H9 (cell line): ENCODE data around the gene PPP1R14C. TPM values are rescaled to one million over a fixed set of nuclear protein-coding genes. Genes with fewer than 3 reads are reported as not detected.

ENCODE experiments used
- DNase-seq: peaks from one replicate; pipeline ENCODE4 v3.0.0-alpha.2; 2017
- H2AFZ ChIP-seq: one replicate; pipeline ENCODE4 v1.6.1; 2013; ENCODE audit warnings: mild to moderate bottlenecking, low read length, control low read depth, moderate library complexity
- H2AK5ac ChIP-seq: 2 replicates; pipeline ENCODE4 v1.6.1; 2013; ENCODE audit warnings: low read length, control low read depth, mixed read lengths; ENCODE audit not compliant: insufficient read length
- H2BK120ac ChIP-seq: one replicate; pipeline ENCODE4 v1.6.1; 2013; ENCODE audit warnings: low read depth, mild to moderate bottlenecking, low read length, control low read depth, inconsistent platforms; ENCODE audit not compliant: poor library complexity, severe bottlenecking
- H2BK12ac ChIP-seq: 2 replicates; pipeline ENCODE4 v1.6.1; 2013; ENCODE audit warnings: low read length, control low read depth, mixed read lengths, low read depth; ENCODE audit not compliant: insufficient read length
- H2BK15ac ChIP-seq: 2 replicates; pipeline ENCODE4 v1.6.1; 2013; ENCODE audit warnings: low read depth, low read length, control low read depth
- H2BK20ac ChIP-seq: one replicate; pipeline ENCODE4 v1.6.1; 2013; ENCODE audit warnings: low read depth, mild to moderate bottlenecking, low read length, control low read depth, inconsistent platforms; ENCODE audit not compliant: poor library complexity, severe bottlenecking
- H2BK5ac ChIP-seq: 2 replicates; pipeline ENCODE4 v1.6.1; 2013; ENCODE audit warnings: low read length, control low read depth, mixed read lengths; ENCODE audit not compliant: insufficient read length
- H3K14ac ChIP-seq: 2 replicates; pipeline ENCODE4 v1.6.1; 2013; ENCODE audit warnings: low read length, control low read depth; ENCODE audit not compliant: insufficient read depth
- H3K18ac ChIP-seq: 2 replicates; pipeline ENCODE4 v1.6.1; 2013; ENCODE audit warnings: low read depth, mild to moderate bottlenecking, mixed read lengths, low read length, control low read depth; ENCODE audit not compliant: insufficient read length
- H3K23ac ChIP-seq: 2 replicates; pipeline ENCODE4 v1.6.1; 2013; ENCODE audit warnings: low read length, control low read depth, mixed read lengths, low read depth; ENCODE audit not compliant: insufficient read length
- H3K23me2 ChIP-seq: 2 replicates; pipeline ENCODE4 v1.6.1; 2013; ENCODE audit warnings: low read depth, mild to moderate bottlenecking, mixed read lengths, low read length, control low read depth; ENCODE audit not compliant: insufficient read length, poor library complexity, severe bottlenecking
- H3K27ac ChIP-seq: 2 replicates; pipeline ENCODE4 v1.5.1; 2013; ENCODE audit warnings: low read length, control low read depth, mixed read lengths, low read depth; ENCODE audit not compliant: insufficient read length
- H3K27me3 ChIP-seq: 2 replicates; pipeline ENCODE4 v1.6.1; 2013; ENCODE audit warnings: low read length, control low read depth, inconsistent platforms; ENCODE audit not compliant: insufficient read depth
- H3K4ac ChIP-seq: 2 replicates; pipeline ENCODE4 v1.6.1; 2013; ENCODE audit warnings: low read depth, mild to moderate bottlenecking, control low read depth, inconsistent platforms, low read length, moderate library complexity
- H3K4me1 ChIP-seq: 2 replicates; pipeline ENCODE4 v1.6.1; 2013; ENCODE audit warnings: low read length, control low read depth, inconsistent platforms; ENCODE audit not compliant: insufficient read depth
- H3K4me2 ChIP-seq: 2 replicates; pipeline ENCODE4 v1.6.1; 2013; ENCODE audit warnings: low read length, control low read depth, mixed read lengths; ENCODE audit not compliant: insufficient read length, insufficient read depth
- H3K56ac ChIP-seq: 2 replicates; pipeline ENCODE4 v1.6.1; 2013; ENCODE audit warnings: low read depth, mild to moderate bottlenecking, mixed read lengths, low read length, control low read depth; ENCODE audit not compliant: insufficient read length
- H3K79me1 ChIP-seq: 2 replicates; pipeline ENCODE4 v1.6.1; 2013; ENCODE audit warnings: low read depth, mild to moderate bottlenecking, moderate library complexity, low read length, control low read depth, inconsistent platforms; ENCODE audit not compliant: insufficient read depth, poor library complexity, severe bottlenecking
- H3K79me2 ChIP-seq: 2 replicates; pipeline ENCODE4 v1.6.1; 2013; ENCODE audit warnings: low read length, control low read depth, inconsistent platforms; ENCODE audit not compliant: insufficient read depth
- H3K9ac ChIP-seq: 2 replicates; pipeline ENCODE4 v1.6.1; 2013; ENCODE audit warnings: low read length, control low read depth, mixed read lengths; ENCODE audit not compliant: insufficient read length; ENCODE audit errors: extremely low read depth
- H3K9me3 ChIP-seq: one replicate; pipeline ENCODE4 v1.6.1; 2013; ENCODE audit warnings: low read depth, low read length, inconsistent platforms; ENCODE audit not compliant: control insufficient read depth
- H3T11ph ChIP-seq: one replicate; pipeline ENCODE4 v1.6.1; 2013; ENCODE audit warnings: mild to moderate bottlenecking, low read length, control low read depth, inconsistent platforms
- H4K20me1 ChIP-seq: one replicate; pipeline ENCODE4 v1.6.1; 2013; ENCODE audit not compliant: control insufficient read depth, insufficient read length, insufficient read depth
- H4K5ac ChIP-seq: 2 replicates; pipeline ENCODE4 v1.6.1; 2013; ENCODE audit warnings: low read depth, mild to moderate bottlenecking, mixed read lengths, low read length, control low read depth; ENCODE audit not compliant: insufficient read length
- H4K8ac ChIP-seq: replicated peaks from 2 replicates; pipeline ENCODE4 v1.6.1; 2013; ENCODE audit warnings: low read length, control low read depth, mixed read lengths, low read depth; ENCODE audit not compliant: insufficient read length
- H4K91ac ChIP-seq: 2 replicates; pipeline ENCODE4 v1.6.1; 2013; ENCODE audit warnings: low read depth, mild to moderate bottlenecking, moderate library complexity, mixed read lengths, low read length, control low read depth; ENCODE audit not compliant: insufficient read length
- H3K27ac Mint-ChIP-seq, 3 experiments: 2 replicates in 2 of 3; 3 replicates in 1 of 3; pipeline ENCODE4 v1.8.0; 2020 to 2021; ENCODE audit warnings: mixed read lengths in 3 of 3, mild to moderate bottlenecking in 1 of 3, moderate library complexity in 1 of 3
- H3K27me3 Mint-ChIP-seq: 2 replicates; pipeline ENCODE4 v1.8.0; 2021; ENCODE audit warnings: low read depth, mild to moderate bottlenecking, moderate library complexity, mixed read lengths
- H3K36me3 Mint-ChIP-seq, 3 experiments: 2 replicates in 2 of 3; 3 replicates in 1 of 3; pipeline ENCODE4 v1.8.0; 2020 to 2021; ENCODE audit warnings: low read depth in 3 of 3, mixed read lengths in 3 of 3; ENCODE audit not compliant: insufficient read depth in 1 of 3
- H3K4me1 Mint-ChIP-seq, 2 experiments: 2 replicates each; pipeline ENCODE4 v1.8.0; 2020; ENCODE audit warnings: mixed read lengths in 2 of 2
- H3K4me3 Mint-ChIP-seq, 2 experiments: 2 replicates in 1 of 2; 3 replicates in 1 of 2; pipeline ENCODE4 v1.8.0; 2020 to 2021; ENCODE audit warnings: mild to moderate bottlenecking in 2 of 2, mixed read lengths in 2 of 2, moderate library complexity in 1 of 2
- H3K9me3 Mint-ChIP-seq, 2 experiments: 2 replicates in 1 of 2; 3 replicates in 1 of 2; pipeline ENCODE4 v1.8.0; 2020; ENCODE audit warnings: mild to moderate bottlenecking in 2 of 2, mixed read lengths in 2 of 2, moderate library complexity in 1 of 2
- WGBS: extraction: QIAGEN DNeasy Blood & Tissue Kit; methylation state at CpG from one replicate; pipeline ENCODE4 v1.1.7; 2013; ENCODE audit warnings: missing lambda C conversion rate, low lambda C conversion rate, mixed read lengths; ENCODE audit not compliant: insufficient read length; ENCODE audit errors: extremely low coverage; 5-methylcytosine and 5-hydroxymethylcytosine counted together
- total RNA-seq: library from RNA; stranded (reverse); gene quantifications from 2 replicates; pipeline ENCODE4 v1.2.1, GENCODE V29; 2021
- TF ChIP-seq, protein P1 (sequence below): fragments of 200-600 bp; sonication (generic); conservative IDR thresholded peaks from 3 replicates; pipeline ENCODE4 v1.8.0; 2021; ENCODE audit warnings: antibody characterized with exemption, mild to moderate bottlenecking

PPP1R14C gene
- total RNA-seq, 1 experiment from 2014 or later, result 0.37 TPM

- no peak overlapping the region for H3K14ac ChIP-seq
- no peak overlapping the region for H3K4me2 ChIP-seq
- H4K5ac ChIP-seq, result no peak overlapping the region
- H3K18ac ChIP-seq, result no peak overlapping the region
- no peak overlapping the region for H2AK5ac ChIP-seq
- TF ChIP-seq, protein P1, sequence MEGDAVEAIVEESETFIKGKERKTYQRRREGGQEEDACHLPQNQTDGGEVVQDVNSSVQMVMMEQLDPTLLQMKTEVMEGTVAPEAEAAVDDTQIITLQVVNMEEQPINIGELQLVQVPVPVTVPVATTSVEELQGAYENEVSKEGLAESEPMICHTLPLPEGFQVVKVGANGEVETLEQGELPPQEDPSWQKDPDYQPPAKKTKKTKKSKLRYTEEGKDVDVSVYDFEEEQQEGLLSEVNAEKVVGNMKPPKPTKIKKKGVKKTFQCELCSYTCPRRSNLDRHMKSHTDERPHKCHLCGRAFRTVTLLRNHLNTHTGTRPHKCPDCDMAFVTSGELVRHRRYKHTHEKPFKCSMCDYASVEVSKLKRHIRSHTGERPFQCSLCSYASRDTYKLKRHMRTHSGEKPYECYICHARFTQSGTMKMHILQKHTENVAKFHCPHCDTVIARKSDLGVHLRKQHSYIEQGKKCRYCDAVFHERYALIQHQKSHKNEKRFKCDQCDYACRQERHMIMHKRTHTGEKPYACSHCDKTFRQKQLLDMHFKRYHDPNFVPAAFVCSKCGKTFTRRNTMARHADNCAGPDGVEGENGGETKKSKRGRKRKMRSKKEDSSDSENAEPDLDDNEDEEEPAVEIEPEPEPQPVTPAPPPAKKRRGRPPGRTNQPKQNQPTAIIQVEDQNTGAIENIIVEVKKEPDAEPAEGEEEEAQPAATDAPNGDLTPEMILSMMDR, result no peak
- H3K79me1 ChIP-seq, result no peaks in the 10 kb centered on the region
- H3T11ph ChIP-seq, result no peak overlapping the region
- no peak overlapping the region for H2BK5ac ChIP-seq
- no peak overlapping the region for H3K4ac ChIP-seq
- H3K9me3 Mint-ChIP-seq, result peaks cover 12% of the 10 kb centered on the region in 2 experiments; a peak in 4 of 5 replicates
- H2BK20ac ChIP-seq, result no peak overlapping the region
- H3K27me3 ChIP-seq, result no peaks in the 10 kb centered on the region
- no peak for DNase-seq
- H3K4me1 Mint-ChIP-seq, result peaks cover 2 to 5% of the 10 kb centered on the region in 2 experiments; a peak in 1 of 4 replicates
- H3K27ac ChIP-seq, result no peak overlapping the region
- H4K20me1 ChIP-seq, result no peaks in the 10 kb centered on the region
- H3K56ac ChIP-seq, result no peak overlapping the region
- H2BK12ac ChIP-seq, result no peak overlapping the region
- no CpG with 5 or more reads among the region's 8 CpGs for WGBS
- no peak overlapping the region for H4K91ac ChIP-seq
- no peak overlapping the region for H3K9ac ChIP-seq
- H3K23me2 ChIP-seq, result no peaks in the 10 kb centered on the region
- H3K4me3 Mint-ChIP-seq, result no peak overlapping the region
- no peaks in the 10 kb centered on the region for H3K9me3 ChIP-seq
- peaks cover 3 to 6% (median 4%) of the 10 kb centered on the region in 3 experiments; a peak in 5 of 7 replicates for H3K36me3 Mint-ChIP-seq
- no peak overlapping the region for H2BK15ac ChIP-seq
- no peak overlapping the region for H3K23ac ChIP-seq
- H3K27me3 Mint-ChIP-seq, result peaks cover 4% of the 10 kb centered on the region
- no peak overlapping the region for H3K27ac Mint-ChIP-seq
- no peak overlapping the region for H2BK120ac ChIP-seq
- H2AFZ ChIP-seq, result no peak overlapping the region
- H3K79me2 ChIP-seq, result no peaks in the 10 kb centered on the region
- H3K4me1 ChIP-seq, result no peaks in the 10 kb centered on the region
- no peak overlapping the region for H4K8ac ChIP-seq
Observed at GRCh38 chr6:150289454-150290071, 146.7 kb downstream of the PPP1R14C start.
